Body of pancreas (tissue), 4 donors: ENCODE results near the gene GNB1.
"Not testable (repeated sequence)": the region's sequence is repeated elsewhere in the genome, so short reads cannot be mapped to it uniquely, and the experiment has no call there.

Experiments used
- POLR2A ChIP-seq, 3 donors: fragments of 450-650 bp; IDR thresholded peaks; one replicate each; pipeline ENCODE4 v1.6.1; 2016; ENCODE audit warnings: antibody characterized with exemption in 3 of 3, mild to moderate bottlenecking in 2 of 3
- TF ChIP-seq, protein P1 (sequence below), 7 experiments: fragments of 450-650 bp in 4 of 7; fragments of 200-600 bp in 3 of 7; sonication (generic) in 3 of 7; IDR thresholded peaks; one replicate each; pipeline ENCODE4 v1.5.1; 2016 to 2019; ENCODE audit warnings: antibody characterized with exemption in 7 of 7

DNA sequence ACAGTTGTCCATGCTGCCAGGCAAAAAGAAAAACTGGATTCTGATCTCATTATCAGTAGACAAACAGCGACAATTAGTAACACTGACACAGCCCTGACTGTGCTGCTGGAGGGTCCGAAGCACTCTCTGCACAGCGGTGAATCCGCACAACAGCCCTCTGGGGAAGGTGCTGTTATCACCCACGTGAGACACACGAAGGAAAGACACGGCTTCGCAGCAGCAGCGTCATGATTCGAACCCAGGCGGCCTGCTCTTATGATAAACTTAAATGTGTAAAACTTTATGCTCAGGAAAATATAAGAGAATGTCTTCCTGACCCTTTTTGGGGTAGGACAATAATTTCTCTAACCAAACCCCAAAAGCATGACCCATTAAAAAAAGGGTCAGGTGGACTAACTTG, 148.4 kb downstream of the GNB1 start:
- TF ChIP-seq, protein P1, sequence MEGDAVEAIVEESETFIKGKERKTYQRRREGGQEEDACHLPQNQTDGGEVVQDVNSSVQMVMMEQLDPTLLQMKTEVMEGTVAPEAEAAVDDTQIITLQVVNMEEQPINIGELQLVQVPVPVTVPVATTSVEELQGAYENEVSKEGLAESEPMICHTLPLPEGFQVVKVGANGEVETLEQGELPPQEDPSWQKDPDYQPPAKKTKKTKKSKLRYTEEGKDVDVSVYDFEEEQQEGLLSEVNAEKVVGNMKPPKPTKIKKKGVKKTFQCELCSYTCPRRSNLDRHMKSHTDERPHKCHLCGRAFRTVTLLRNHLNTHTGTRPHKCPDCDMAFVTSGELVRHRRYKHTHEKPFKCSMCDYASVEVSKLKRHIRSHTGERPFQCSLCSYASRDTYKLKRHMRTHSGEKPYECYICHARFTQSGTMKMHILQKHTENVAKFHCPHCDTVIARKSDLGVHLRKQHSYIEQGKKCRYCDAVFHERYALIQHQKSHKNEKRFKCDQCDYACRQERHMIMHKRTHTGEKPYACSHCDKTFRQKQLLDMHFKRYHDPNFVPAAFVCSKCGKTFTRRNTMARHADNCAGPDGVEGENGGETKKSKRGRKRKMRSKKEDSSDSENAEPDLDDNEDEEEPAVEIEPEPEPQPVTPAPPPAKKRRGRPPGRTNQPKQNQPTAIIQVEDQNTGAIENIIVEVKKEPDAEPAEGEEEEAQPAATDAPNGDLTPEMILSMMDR (IDR thresholded peaks at IDR 0.05): not testable (repeated sequence)
- TF ChIP-seq POLR2A (IDR thresholded peaks at IDR 0.05): not testable (repeated sequence)
